HCT116 (cell line): ENCODE measurements around the gene ARNT2.

ENCODE experiments used
- CEBPB ChIP-seq: IDR thresholded peaks from 2 replicates; pipeline ENCODE4 v1.6.1; 2012; ENCODE audit warnings: low read depth
- ELF1 ChIP-seq: IDR thresholded peaks from 2 replicates; pipeline ENCODE4 v1.6.1; 2012; ENCODE audit warnings: low read depth, borderline replicate concordance
- EZH2 ChIP-seq: fragments of 200-600 bp; sonication (generic); IDR thresholded peaks from 2 replicates; pipeline ENCODE4 v1.6.1; 2017; ENCODE audit warnings: antibody characterized with exemption, mixed run types
- EZH2phosphoT487 ChIP-seq: fragments of 200-600 bp; IDR thresholded peaks from 2 replicates; pipeline ENCODE4 v1.6.1; 2018; ENCODE audit warnings: antibody characterized with exemption, borderline replicate concordance
- FOSL1 ChIP-seq: IDR thresholded peaks from 2 replicates; pipeline ENCODE4 v1.6.1; 2012; ENCODE audit warnings: low read depth
- JUND ChIP-seq: IDR thresholded peaks from 2 replicates; pipeline ENCODE4 v1.6.1; 2012
- POLR2A ChIP-seq: IDR thresholded peaks from 2 replicates; pipeline ENCODE4 v1.7.0; 2011; ENCODE audit warnings: borderline replicate concordance; ENCODE audit not compliant: insufficient read depth, insufficient read length; ENCODE audit errors: extremely low read depth
- POLR2AphosphoS5 ChIP-seq: IDR thresholded peaks from 2 replicates; pipeline ENCODE4 v1.6.1; 2011; ENCODE audit warnings: mild to moderate bottlenecking, low read depth, low read length, moderate library complexity
- RAD21 ChIP-seq: IDR thresholded peaks from 2 replicates; pipeline ENCODE4 v1.6.1; 2012; ENCODE audit warnings: low read depth, mild to moderate bottlenecking
- SIN3A ChIP-seq: IDR thresholded peaks from 2 replicates; pipeline ENCODE4 v1.6.1; 2012; ENCODE audit warnings: low read depth
- SP1 ChIP-seq: IDR thresholded peaks from 2 replicates; pipeline ENCODE4 v1.6.1; 2012; ENCODE audit warnings: low read depth
- YY1 ChIP-seq: IDR thresholded peaks from 2 replicates; pipeline ENCODE4 v1.6.1; 2011; ENCODE audit warnings: low read length, low read depth, moderate library complexity, mild to moderate bottlenecking; ENCODE audit not compliant: insufficient replicate concordance; ENCODE audit errors: extremely low read depth
- ZNF274 ChIP-seq: fragments of 200-500 bp; sonication (Bioruptor generic); IDR thresholded peaks from 2 replicates; pipeline ENCODE4 v1.6.1; 2014; ENCODE audit warnings: mild to moderate bottlenecking, low read depth, low read length, inconsistent platforms
- TF ChIP-seq, protein P1 (sequence below), 3 experiments: fragments of 200-600 bp in 1 of 3; sonication (generic) in 1 of 3; IDR thresholded peaks in 2 of 3; conservative IDR thresholded peaks in 1 of 3; 2 replicates each; pipeline ENCODE4 v1.5.1; 2012 to 2017; ENCODE audit warnings: low read depth in 2 of 3, low read length in 2 of 3, antibody characterized with exemption in 1 of 3, borderline replicate concordance in 1 of 3, control low read depth in 1 of 3, mild to moderate bottlenecking in 1 of 3, mixed read lengths in 1 of 3, mixed run types in 1 of 3, moderate library complexity in 1 of 3; ENCODE audit not compliant: insufficient read depth in 1 of 3

DNA sequence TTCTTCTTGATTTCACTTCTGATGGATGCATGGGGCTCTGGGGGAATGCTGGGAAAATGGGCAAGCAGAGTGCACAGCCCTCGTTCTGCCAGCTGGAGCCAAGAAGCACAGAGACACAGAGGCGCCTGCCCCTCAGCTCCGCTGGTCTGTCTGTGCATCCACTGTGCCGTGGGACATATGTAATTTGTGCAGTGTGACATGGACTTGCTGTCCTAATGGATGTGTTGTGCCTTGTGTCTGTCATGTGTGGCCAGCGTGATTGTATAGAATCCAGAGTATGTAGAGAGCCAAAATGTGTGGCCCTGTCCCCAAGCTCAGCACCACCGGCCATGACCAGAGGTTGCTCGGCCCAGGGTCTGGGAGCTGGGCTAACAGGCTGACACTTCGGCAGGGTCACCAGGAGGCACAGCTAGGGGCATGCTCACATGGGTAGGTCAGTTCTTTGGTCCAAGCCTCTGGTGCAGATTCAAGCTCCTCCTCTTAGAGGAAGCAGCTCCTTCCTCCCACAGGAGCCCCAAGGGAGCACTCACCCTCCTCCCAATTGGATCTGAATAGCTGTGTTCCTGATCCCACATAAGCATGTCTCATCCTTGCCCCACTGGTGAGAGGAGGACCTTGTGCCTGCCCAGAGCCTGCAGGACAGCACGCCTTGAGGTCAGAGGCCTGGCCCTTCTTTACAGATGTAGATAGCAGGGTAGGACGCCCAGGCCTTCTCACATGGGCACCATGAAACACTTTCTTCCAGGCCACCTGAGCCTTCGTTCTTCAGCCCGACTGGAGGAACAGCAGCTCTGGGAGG is 190.1 kb downstream of the ARNT2 start:
- TF ChIP-seq, protein P1, sequence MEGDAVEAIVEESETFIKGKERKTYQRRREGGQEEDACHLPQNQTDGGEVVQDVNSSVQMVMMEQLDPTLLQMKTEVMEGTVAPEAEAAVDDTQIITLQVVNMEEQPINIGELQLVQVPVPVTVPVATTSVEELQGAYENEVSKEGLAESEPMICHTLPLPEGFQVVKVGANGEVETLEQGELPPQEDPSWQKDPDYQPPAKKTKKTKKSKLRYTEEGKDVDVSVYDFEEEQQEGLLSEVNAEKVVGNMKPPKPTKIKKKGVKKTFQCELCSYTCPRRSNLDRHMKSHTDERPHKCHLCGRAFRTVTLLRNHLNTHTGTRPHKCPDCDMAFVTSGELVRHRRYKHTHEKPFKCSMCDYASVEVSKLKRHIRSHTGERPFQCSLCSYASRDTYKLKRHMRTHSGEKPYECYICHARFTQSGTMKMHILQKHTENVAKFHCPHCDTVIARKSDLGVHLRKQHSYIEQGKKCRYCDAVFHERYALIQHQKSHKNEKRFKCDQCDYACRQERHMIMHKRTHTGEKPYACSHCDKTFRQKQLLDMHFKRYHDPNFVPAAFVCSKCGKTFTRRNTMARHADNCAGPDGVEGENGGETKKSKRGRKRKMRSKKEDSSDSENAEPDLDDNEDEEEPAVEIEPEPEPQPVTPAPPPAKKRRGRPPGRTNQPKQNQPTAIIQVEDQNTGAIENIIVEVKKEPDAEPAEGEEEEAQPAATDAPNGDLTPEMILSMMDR (IDR thresholded peaks at IDR 0.05 in 2 of 3, conservative IDR thresholded peaks at IDR 0.05 in 1 of 3; ENCODE audit: borderline replicate concordance in 1 of 3, insufficient read depth in 1 of 3, low read depth in 2 of 3, low read length in 2 of 3) = no peak
- TF ChIP-seq JUND (no peak), CEBPB (no peak), POLR2A (no peak), ZNF274 (no peak), SP1 (no peak), SIN3A (no peak), EZH2 (no peak), FOSL1 (no peak), POLR2AphosphoS5 (no peak), ELF1 (no peak), RAD21 (no peak), EZH2phosphoT487 (no peak), YY1 (no peak)
